Measurements from ENCODE around the gene SFSWAP.

- TF ChIP-seq TAF1 (IDR thresholded peaks at IDR 0.05; ENCODE audit: borderline replicate concordance, insufficient read depth, low read length), result no peak
- TF ChIP-seq POLR2AphosphoS5 (IDR thresholded peaks at IDR 0.05; ENCODE audit: low read depth, low read length), result no peak
- no peak for TF ChIP-seq SIN3A (IDR thresholded peaks at IDR 0.05; ENCODE audit: borderline replicate concordance, insufficient read depth, low read length)
- no peak for TF ChIP-seq REST (IDR thresholded peaks at IDR 0.05; ENCODE audit: insufficient read depth in 1 of 2, low read depth in 2 of 2, low read length in 2 of 2)
- no peak for TF ChIP-seq FOXP2 (optimal IDR thresholded peaks at IDR 0.05; ENCODE audit: borderline replicate concordance, extremely low read depth, extremely low read length, insufficient read depth)
Observed at GRCh38 chr12:131824450-131824849, 113.6 kb downstream of the SFSWAP start.
